Peyer's patch (tissue), 4 donors: Measurements from ENCODE around the gene ITPRID1. TPM values are rescaled to one million over a fixed set of nuclear protein-coding genes. Genes with fewer than 3 reads are reported as not detected.
"Not testable (repeated sequence)": the region's sequence is repeated elsewhere in the genome, so short reads cannot be mapped to it uniquely, and the experiment has no call there.

Experiments
- DNase-seq, 3 donors: peaks; one replicate each; pipeline ENCODE4 v3.0.0-alpha.2; 2017 to 2019
- H3K27ac ChIP-seq, 4 donors: fragments of 200-600 bp; sonication (generic); one replicate each; pipeline ENCODE4 v1.5.1; 2016 to 2019
- H3K27me3 ChIP-seq, 2 donors: fragments of 200-600 bp; sonication (generic); one replicate each; pipeline ENCODE4 v1.5.1; 2019
- H3K36me3 ChIP-seq, 3 donors: fragments of 200-600 bp; sonication (generic); one replicate each; pipeline ENCODE4 v1.5.1; 2016 to 2019
- H3K4me1 ChIP-seq, 4 donors: fragments of 200-600 bp; sonication (generic); one replicate each; pipeline ENCODE4 v1.5.1; 2016 to 2019
- H3K4me3 ChIP-seq, 4 donors: fragments of 200-600 bp; sonication (generic); 1 replicate in 3 of 4; 2 replicates in 1 of 4; pipeline ENCODE4 v1.5.1; 2016 to 2019; ENCODE audit warnings: mild to moderate bottlenecking in 1 of 4
- H3K9me3 ChIP-seq, 4 donors: fragments of 200-600 bp; sonication (generic); one replicate each; pipeline ENCODE4 v1.5.1; 2016 to 2019; ENCODE audit warnings: mild to moderate bottlenecking in 1 of 4
- CTCF ChIP-seq, 6 experiments: fragments of 450-650 bp in 4 of 6; fragments of 200-600 bp in 2 of 6; sonication (generic) in 1 of 6; IDR thresholded peaks; one replicate each; pipeline ENCODE4 v1.5.1; 2017 to 2019; ENCODE audit warnings: antibody characterized with exemption in 6 of 6, mild to moderate bottlenecking in 3 of 6, moderate library complexity in 1 of 6
- POLR2A ChIP-seq, 2 donors: fragments of 450-650 bp; IDR thresholded peaks; one replicate each; pipeline ENCODE4 v1.5.1; 2017; ENCODE audit warnings: antibody characterized with exemption in 2 of 2, mild to moderate bottlenecking in 2 of 2, moderate library complexity in 2 of 2
- total RNA-seq, 4 donors: library from RNA; depleted of rRNA; stranded (reverse); fragments of >200 nt; gene quantifications; one replicate each; pipeline ENCODE4 v1.1.0, GENCODE V29; 2016

Gene ITPRID1
- 1 to 10 TPM; 1.2 to 7.4 (median 4.7) TPM for total RNA-seq

- no peak within 1 kb of the TSS for H3K4me3 ChIP-seq
These were observed at the start of gene ITPRID1 for GRCh38 chr7:31513790-31514189. TSS of gene ITPRID1 (plus strand) at chr7:31514090. CDS start at chr7:31553025, 38,935 bp downstream.

GRCh38 chr7:31464601-31465000 lies 49.3 kb upstream of the ITPRID1 start:
- Histone ChIP-seq H3K4me3 (no peak overlapping the region), H3K27me3 (no peaks in the 10 kb centered on the region), H3K27ac (no peak overlapping the region), H3K9me3 (no peaks in the 10 kb centered on the region), H3K36me3 (no peaks in the 10 kb centered on the region), H3K4me1 (no peaks in the 10 kb centered on the region)
- DNase-seq: no peak
- TF ChIP-seq POLR2A (IDR thresholded peaks at IDR 0.05): no peak
- TF ChIP-seq CTCF (IDR thresholded peaks at IDR 0.05): no peak

More at GRCh38 chr7:31513790-31514189, at the start of gene ITPRID1:
- Histone ChIP-seq H3K9me3 (no peaks in the 10 kb centered on the region), H3K4me1 (no peaks in the 10 kb centered on the region), H3K27me3 (no peaks in the 10 kb centered on the region), H3K27ac (no peak within 1 kb of the TSS), H3K36me3 (no peaks in the 10 kb centered on the region)
- TF ChIP-seq POLR2A (IDR thresholded peaks at IDR 0.05) (no peak), CTCF (IDR thresholded peaks at IDR 0.05) (no peak)
- DNase-seq: no peak

- DNase-seq: no peak
- H3K27ac ChIP-seq: no peak overlapping the region
- no peaks in the 10 kb centered on the region for H3K4me1 ChIP-seq
These were observed 48.6 kb upstream of the ITPRID1 start for GRCh38 chr7:31465285-31465684.

GRCh38 chr7:31466036-31466435 lies 47.9 kb upstream of the ITPRID1 start:
- TF ChIP-seq POLR2A (IDR thresholded peaks at IDR 0.05) (no peak), CTCF (IDR thresholded peaks at IDR 0.05) (no peak)
- no peak overlapping the region for H3K4me3 ChIP-seq
- DNase-seq: no peak
- no peaks in the 10 kb centered on the region for H3K27me3 ChIP-seq
- no peaks in the 10 kb centered on the region for H3K36me3 ChIP-seq
- no peak overlapping the region for H3K27ac ChIP-seq
- no peaks in the 10 kb centered on the region for H3K9me3 ChIP-seq
- H3K4me1 ChIP-seq: no peaks in the 10 kb centered on the region

More at GRCh38 chr7:31465285-31465684, 48.6 kb upstream of the ITPRID1 start:
- TF ChIP-seq POLR2A (IDR thresholded peaks at IDR 0.05) (no peak), CTCF (IDR thresholded peaks at IDR 0.05) (no peak)
- Histone ChIP-seq H3K4me3 (no peak overlapping the region), H3K36me3 (no peaks in the 10 kb centered on the region), H3K9me3 (no peaks in the 10 kb centered on the region), H3K27me3 (no peaks in the 10 kb centered on the region)

GRCh38 chr7:31470883-31471282 lies 43.0 kb upstream of the ITPRID1 start:
- H3K9me3 ChIP-seq, H3K4me1 ChIP-seq, H3K4me3 ChIP-seq, H3K27ac ChIP-seq, H3K27me3 ChIP-seq, H3K36me3 ChIP-seq, DNase-seq: not testable (repeated sequence)

GRCh38 chr7:31475368-31475767 lies 38.5 kb upstream of the ITPRID1 start:
- TF ChIP-seq POLR2A (IDR thresholded peaks at IDR 0.05): no peak
- no peak for TF ChIP-seq CTCF (IDR thresholded peaks at IDR 0.05)
- no peaks in the 10 kb centered on the region for H3K4me1 ChIP-seq

More at GRCh38 chr7:31475368-31475767, 38.5 kb upstream of the ITPRID1 start:
- no peak overlapping the region for H3K4me3 ChIP-seq
- H3K27me3 ChIP-seq: no peaks in the 10 kb centered on the region
- H3K27ac ChIP-seq: no peak overlapping the region
- H3K36me3 ChIP-seq: no peaks in the 10 kb centered on the region
- H3K9me3 ChIP-seq: no peaks in the 10 kb centered on the region
- DNase-seq: no peak
